Astrocyte of the spinal cord (primary cell): Measurements from ENCODE around the gene CYP4V2.
A peak's percentile ranks its signal among the peaks of the same experiment; 100 is the strongest.

ENCODE experiments used
- DNase-seq: peaks from one replicate; pipeline ENCODE4 v3.0.0; 2011; ENCODE audit warnings: low read depth, low spot score
- H3K4me3 ChIP-seq: 2 replicates; pipeline ENCODE4 v1.5.1; 2011; ENCODE audit warnings: low read depth, mild to moderate bottlenecking, low read length, moderate library complexity
- in situ Hi-C: cut with HindIII; loops from 2 replicates; pipeline ENCODE4 v1.10.0; 2017; ENCODE audit warnings: low sequenced_read_pairs
- TF ChIP-seq, protein P1 (sequence below): IDR thresholded peaks from 2 replicates; pipeline ENCODE4 v1.5.1; 2012; ENCODE audit warnings: low read depth, mild to moderate bottlenecking, low read length, inconsistent platforms

The CYP4V2 gene

DNA sequence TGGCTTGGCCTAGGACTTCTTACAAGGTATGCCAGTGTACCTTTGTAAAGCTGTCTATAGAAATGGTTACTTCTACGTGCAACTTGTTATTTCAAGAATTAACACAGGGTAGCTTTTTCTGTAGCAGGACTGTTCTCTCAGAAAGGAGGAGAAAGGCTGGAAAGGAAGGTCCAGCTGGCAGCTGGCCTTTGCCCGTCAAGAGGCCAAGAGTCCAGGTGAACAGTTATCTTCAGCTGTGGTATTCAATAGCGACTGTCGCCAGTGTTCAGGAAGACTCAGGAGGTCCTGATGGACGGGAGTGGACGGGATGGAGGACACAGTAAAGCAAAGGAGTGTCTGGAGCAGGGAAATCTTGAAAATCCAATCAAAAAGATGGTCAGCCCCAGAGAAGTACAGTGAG is 4.7 kb downstream of the CYP4V2 start:
- H3K4me3 ChIP-seq: no peak overlapping the region
- no peak for DNase-seq
- in situ Hi-C loops: no loop called here
- TF ChIP-seq, protein P1, sequence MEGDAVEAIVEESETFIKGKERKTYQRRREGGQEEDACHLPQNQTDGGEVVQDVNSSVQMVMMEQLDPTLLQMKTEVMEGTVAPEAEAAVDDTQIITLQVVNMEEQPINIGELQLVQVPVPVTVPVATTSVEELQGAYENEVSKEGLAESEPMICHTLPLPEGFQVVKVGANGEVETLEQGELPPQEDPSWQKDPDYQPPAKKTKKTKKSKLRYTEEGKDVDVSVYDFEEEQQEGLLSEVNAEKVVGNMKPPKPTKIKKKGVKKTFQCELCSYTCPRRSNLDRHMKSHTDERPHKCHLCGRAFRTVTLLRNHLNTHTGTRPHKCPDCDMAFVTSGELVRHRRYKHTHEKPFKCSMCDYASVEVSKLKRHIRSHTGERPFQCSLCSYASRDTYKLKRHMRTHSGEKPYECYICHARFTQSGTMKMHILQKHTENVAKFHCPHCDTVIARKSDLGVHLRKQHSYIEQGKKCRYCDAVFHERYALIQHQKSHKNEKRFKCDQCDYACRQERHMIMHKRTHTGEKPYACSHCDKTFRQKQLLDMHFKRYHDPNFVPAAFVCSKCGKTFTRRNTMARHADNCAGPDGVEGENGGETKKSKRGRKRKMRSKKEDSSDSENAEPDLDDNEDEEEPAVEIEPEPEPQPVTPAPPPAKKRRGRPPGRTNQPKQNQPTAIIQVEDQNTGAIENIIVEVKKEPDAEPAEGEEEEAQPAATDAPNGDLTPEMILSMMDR: no peak

GRCh38 chr4:186200516-186200915 is 9.1 kb downstream of the CYP4V2 start:
- H3K4me3 ChIP-seq: no peak overlapping the region
- no peak for DNase-seq
- TF ChIP-seq, protein P1: no peak
- in situ Hi-C loops: no loop called here

GRCh38 chr4:186201010-186201409 is 9.6 kb downstream of the CYP4V2 start:
- in situ Hi-C loops: no loop called here
- TF ChIP-seq, protein P1: no peak

DNA sequence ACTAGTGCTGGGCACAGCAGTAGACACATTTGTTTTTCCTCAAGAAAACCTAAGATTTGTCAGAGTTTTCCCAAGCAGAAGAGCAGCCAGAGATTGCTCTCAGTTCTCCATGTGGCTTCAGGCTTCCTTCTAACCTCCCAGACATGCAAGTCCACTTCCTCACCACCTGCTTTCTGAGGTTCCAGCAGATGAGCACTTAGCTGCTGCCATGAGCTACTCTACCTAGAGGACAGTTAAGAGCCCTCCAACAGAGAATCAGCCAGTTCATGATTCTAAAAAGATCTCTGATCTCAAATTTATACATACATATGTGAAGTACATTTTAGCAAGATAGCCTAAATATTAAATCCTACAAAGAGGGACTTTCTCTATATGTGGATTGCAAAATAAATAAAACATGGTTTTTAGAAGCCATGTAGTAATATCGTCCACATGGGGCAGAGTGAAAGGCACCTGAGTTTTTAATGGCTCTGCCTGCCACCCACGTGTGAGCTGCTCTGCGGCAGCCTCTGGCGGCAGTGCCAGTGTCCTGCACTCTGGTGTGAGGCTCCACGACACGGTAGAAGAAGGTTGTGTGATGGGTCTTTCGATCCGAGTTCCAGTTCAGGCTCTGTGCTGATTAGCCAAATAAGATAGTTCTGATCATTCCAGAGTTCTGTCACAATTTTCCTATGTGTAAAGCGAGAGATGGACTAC is 10.3 kb downstream of the CYP4V2 start:
- DNase-seq: no peak
- H3K4me3 ChIP-seq: no peak overlapping the region
- TF ChIP-seq, protein P1: peak; percentile 55
- in situ Hi-C loops: no loop called here

More at GRCh38 chr4:186201010-186201409, 9.6 kb downstream of the CYP4V2 start:
- no peak for DNase-seq
- H3K4me3 ChIP-seq: no peak overlapping the region

DNA sequence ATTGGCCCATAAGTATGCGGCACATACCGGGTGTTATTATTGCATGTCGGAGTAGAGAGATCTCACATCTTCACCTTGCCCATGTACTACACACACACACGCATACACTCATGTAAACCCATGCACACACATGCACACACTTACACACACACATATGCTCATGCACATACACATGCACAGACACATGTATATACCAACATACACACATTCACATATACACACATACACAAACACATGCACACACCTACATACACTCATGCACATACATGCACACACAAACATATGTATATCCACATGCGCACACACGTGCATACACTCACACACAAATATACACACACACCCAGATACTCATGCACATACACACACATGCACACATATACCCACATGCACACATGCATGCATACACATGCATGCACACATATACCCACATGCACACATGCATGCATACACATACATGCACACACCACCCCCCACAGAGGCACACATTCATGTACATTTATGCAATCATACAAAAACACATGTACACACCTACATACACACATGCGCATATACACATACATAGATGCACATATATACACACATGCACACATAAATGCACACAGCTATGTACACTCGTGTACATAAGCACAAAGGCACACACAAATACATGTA is 11.2 kb downstream of the CYP4V2 start:
- in situ Hi-C loops: no loop called here
- DNase-seq: no peak
- TF ChIP-seq, protein P1: no peak
- H3K4me3 ChIP-seq: no peak overlapping the region

- TF ChIP-seq, protein P1: no peak
- DNase-seq: no peak
- in situ Hi-C loops: no loop called here
- H3K4me3 ChIP-seq: no peak overlapping the region
These were observed 12.0 kb downstream of the CYP4V2 start for GRCh38 chr4:186203406-186203805.
